Fibroblast of lung (primary cell): ENCODE data around the gene DBNL. TPM values are rescaled to one million over a fixed set of nuclear protein-coding genes. Genes with fewer than 3 reads are reported as not detected.
"Not testable (repeated sequence)": the region's sequence is repeated elsewhere in the genome, so short reads cannot be mapped to it uniquely, and the experiment has no call there.

ENCODE experiments used
- DNase-seq, 2 donors: peaks; one replicate each; pipeline versions ENCODE4 v3.0.0 to v3.0.0-alpha.2; 2010; ENCODE audit warnings: low read depth in 2 of 2
- H2AFZ ChIP-seq: 2 replicates; pipeline ENCODE4 v1.5.1; 2012; ENCODE audit warnings: low read length, control low read depth, inconsistent platforms
- H3K27ac ChIP-seq: 2 replicates; pipeline ENCODE4 v1.5.1; 2011; ENCODE audit warnings: low read length, control low read depth; ENCODE audit not compliant: insufficient read depth
- H3K27me3 ChIP-seq: 2 replicates; pipeline ENCODE4 v1.5.1; 2011; ENCODE audit warnings: mild to moderate bottlenecking, low read length; ENCODE audit not compliant: control insufficient read depth, insufficient read depth
- H3K36me3 ChIP-seq: 2 replicates; pipeline ENCODE4 v1.5.1; 2011; ENCODE audit warnings: low read length; ENCODE audit not compliant: control insufficient read depth, insufficient read depth
- H3K4me1 ChIP-seq: 2 replicates; pipeline ENCODE4 v1.5.1; 2011; ENCODE audit warnings: low read length; ENCODE audit not compliant: control insufficient read depth, insufficient read depth; ENCODE audit errors: extremely low read depth
- H3K4me2 ChIP-seq: 2 replicates; pipeline ENCODE4 v1.5.1; 2011; ENCODE audit warnings: low read length, control low read depth; ENCODE audit not compliant: insufficient read depth; ENCODE audit errors: extremely low read depth
- H3K4me3 ChIP-seq, 4 experiments: fragments of 200-600 bp in 1 of 4; sonication (generic) in 1 of 4; replicated peaks in 1 of 4; 2 replicates each; pipeline ENCODE4 v1.5.1; 2011 to 2016; ENCODE audit warnings: low read length in 4 of 4, low read depth in 3 of 4, mild to moderate bottlenecking in 3 of 4, control low read depth in 2 of 4, inconsistent platforms in 1 of 4, mixed read lengths in 1 of 4; ENCODE audit not compliant: insufficient read depth in 1 of 4; ENCODE audit errors: control extremely low read depth in 1 of 4
- H3K79me2 ChIP-seq: 2 replicates; pipeline ENCODE4 v1.5.1; 2012; ENCODE audit warnings: mild to moderate bottlenecking, low read length, inconsistent platforms; ENCODE audit not compliant: control insufficient read depth, insufficient read depth
- H3K9ac ChIP-seq: 2 replicates; pipeline ENCODE4 v1.5.1; 2011; ENCODE audit warnings: mild to moderate bottlenecking, low read length, control low read depth; ENCODE audit not compliant: insufficient read depth
- H3K9me3 ChIP-seq: 2 replicates; pipeline ENCODE4 v1.5.1; 2012; ENCODE audit warnings: low read depth, low read length; ENCODE audit not compliant: control insufficient read depth, insufficient read depth
- H4K20me1 ChIP-seq: 2 replicates; pipeline ENCODE4 v1.5.1; 2011; ENCODE audit warnings: low read length; ENCODE audit not compliant: control insufficient read depth, insufficient read depth; ENCODE audit errors: extremely low read depth
- polyA plus RNA-seq, 2 donors: library from polyadenylated mRNA; depleted of rRNA in 1 of 2; stranded (reverse) in 1 of 2; unstranded in 1 of 2; fragments of >200 nt; gene quantifications; 2 replicates each; pipeline ENCODE4 v1.2.1, GENCODE V29; 2011 to 2012; ENCODE audit warnings: missing spikeins in 1 of 2
- total RNA-seq: library from RNA; depleted of rRNA; stranded (reverse); fragments of >200 nt; gene quantifications from 2 replicates; pipeline ENCODE4 v1.2.1, GENCODE V29; 2014
- TF ChIP-seq, protein P1 (sequence below), 2 donors: IDR thresholded peaks in 1 of 2; conservative IDR thresholded peaks in 1 of 2; 1 replicate in 1 of 2; 2 replicates in 1 of 2; pipeline ENCODE4 v1.5.1; 2011 to 2012; ENCODE audit warnings: low read length in 2 of 2, control low read depth in 1 of 2, inconsistent platforms in 1 of 2, low read depth in 1 of 2, mild to moderate bottlenecking in 1 of 2

DBNL gene
- total and polyA plus RNA-seq, 2 donors (not counting 1 experiment from before 2014, with no cell fraction given) = 86.4 to 88.2 TPM

DNA sequence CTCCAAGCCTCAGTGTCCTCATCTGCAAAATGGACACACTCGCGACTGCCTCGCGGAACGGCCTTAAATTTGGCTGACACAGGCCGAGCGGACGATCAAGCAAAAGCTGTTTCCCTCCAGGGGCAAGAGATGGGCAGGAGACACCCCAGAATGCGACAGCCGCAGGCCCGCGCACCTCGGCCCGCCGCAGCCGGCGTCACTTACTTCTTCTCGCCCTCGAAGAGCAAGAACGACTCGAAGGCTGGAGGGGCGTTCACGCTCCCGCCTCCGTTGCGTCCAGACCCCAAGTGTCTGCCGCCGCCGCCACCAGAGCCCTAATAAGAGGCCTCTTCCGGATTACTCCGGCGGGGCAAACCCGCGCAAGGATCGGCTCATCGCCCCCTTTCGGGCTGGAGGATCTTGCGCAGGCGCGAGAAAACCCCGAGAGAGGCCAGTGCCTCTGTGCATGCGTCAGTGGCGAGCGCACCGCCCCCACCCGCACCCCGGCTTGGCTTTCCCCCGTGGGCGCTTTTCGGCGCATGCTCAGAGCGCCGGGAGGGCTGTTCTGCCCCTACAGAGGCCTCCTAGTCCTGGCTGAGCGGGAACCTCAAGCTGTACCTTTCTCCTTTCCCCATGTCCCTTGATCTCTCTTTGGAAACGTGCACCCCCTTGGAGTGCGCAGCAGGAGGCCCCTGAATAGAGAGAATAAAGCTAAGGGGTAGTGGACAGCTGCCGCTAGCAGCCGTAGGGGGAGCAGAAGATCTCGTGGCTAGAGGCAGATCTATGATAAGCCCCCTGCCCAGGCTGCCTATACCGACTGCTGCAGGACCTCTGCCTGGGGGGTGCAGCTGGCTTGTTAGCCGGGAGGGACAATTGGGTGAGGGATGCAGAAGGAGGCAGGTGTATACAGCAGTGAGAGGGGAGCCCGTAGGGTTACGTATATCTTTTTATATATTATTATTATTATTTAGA is 25.4 kb upstream of the DBNL start:
- not testable (repeated sequence) for H3K4me1 ChIP-seq, H3K27me3 ChIP-seq, H4K20me1 ChIP-seq, H3K36me3 ChIP-seq, H3K79me2 ChIP-seq, H3K9me3 ChIP-seq, H3K4me2 ChIP-seq
- peak overlapping the region; percentile 56 for H3K27ac ChIP-seq
- peak overlapping the region; percentile 72 for H3K9ac ChIP-seq
- TF ChIP-seq, protein P1, sequence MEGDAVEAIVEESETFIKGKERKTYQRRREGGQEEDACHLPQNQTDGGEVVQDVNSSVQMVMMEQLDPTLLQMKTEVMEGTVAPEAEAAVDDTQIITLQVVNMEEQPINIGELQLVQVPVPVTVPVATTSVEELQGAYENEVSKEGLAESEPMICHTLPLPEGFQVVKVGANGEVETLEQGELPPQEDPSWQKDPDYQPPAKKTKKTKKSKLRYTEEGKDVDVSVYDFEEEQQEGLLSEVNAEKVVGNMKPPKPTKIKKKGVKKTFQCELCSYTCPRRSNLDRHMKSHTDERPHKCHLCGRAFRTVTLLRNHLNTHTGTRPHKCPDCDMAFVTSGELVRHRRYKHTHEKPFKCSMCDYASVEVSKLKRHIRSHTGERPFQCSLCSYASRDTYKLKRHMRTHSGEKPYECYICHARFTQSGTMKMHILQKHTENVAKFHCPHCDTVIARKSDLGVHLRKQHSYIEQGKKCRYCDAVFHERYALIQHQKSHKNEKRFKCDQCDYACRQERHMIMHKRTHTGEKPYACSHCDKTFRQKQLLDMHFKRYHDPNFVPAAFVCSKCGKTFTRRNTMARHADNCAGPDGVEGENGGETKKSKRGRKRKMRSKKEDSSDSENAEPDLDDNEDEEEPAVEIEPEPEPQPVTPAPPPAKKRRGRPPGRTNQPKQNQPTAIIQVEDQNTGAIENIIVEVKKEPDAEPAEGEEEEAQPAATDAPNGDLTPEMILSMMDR (conservative IDR thresholded peaks at IDR 0.05 in 1 of 2, IDR thresholded peaks at IDR 0.05 in 1 of 2; ENCODE audit: low read depth in 1 of 2, low read length in 2 of 2) = peak; percentile 22 to 51
- peak; percentile 91 to 96 for DNase-seq
- H3K4me3 ChIP-seq = peak overlapping the region; percentile 62 to 84 (median 74)
- peak overlapping the region; percentile 34 for H2AFZ ChIP-seq

DNA sequence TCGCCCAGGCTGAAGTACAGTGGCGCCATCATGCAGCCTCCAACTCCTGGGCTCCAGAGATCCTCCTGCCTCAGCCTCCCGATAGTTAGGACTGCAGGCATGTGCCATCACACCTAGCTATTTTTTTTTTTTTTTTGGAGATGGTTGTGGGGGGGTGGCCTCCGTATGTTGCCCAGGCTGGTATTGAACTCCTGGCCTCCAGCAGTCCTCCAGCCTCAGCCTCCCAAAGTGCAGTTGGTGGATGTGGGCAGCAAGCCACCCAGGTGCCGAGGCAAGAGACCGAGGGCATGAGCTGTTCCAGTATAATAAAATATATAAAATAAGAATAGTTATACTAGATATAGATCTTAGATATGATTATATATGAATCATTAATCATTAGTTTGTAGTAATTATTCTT is 24.7 kb upstream of the DBNL start:
- not testable (repeated sequence) for H3K9me3 ChIP-seq, H4K20me1 ChIP-seq, H2AFZ ChIP-seq, H3K4me3 ChIP-seq, DNase-seq, H3K9ac ChIP-seq, H3K79me2 ChIP-seq, H3K27ac ChIP-seq, H3K4me2 ChIP-seq, H3K36me3 ChIP-seq, H3K4me1 ChIP-seq, H3K27me3 ChIP-seq

DNA sequence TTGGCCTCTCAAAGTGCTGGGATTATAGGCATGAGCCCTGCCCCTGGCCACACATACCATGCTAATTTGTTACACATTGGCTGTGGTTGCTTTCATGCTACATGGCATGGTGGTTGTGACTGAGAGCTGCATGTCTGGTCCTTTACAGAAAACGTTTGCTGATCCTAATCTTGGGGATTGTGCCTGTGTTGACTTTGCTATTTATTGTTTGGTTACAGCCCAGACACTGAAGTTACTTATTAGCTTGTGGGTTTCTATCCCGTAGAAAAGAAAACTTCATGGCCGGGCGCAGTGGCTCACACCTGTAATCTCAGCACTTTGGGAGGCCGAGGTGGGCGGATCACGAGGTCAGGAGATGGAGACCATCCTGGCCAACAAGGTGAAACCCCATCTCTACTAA is 22.4 kb upstream of the DBNL start:
- not testable (repeated sequence) for DNase-seq, H3K9ac ChIP-seq, H3K4me1 ChIP-seq, H4K20me1 ChIP-seq, H3K36me3 ChIP-seq, H3K4me2 ChIP-seq, H3K27me3 ChIP-seq, H3K27ac ChIP-seq, H3K9me3 ChIP-seq, H3K4me3 ChIP-seq, H3K79me2 ChIP-seq, H2AFZ ChIP-seq

DNA sequence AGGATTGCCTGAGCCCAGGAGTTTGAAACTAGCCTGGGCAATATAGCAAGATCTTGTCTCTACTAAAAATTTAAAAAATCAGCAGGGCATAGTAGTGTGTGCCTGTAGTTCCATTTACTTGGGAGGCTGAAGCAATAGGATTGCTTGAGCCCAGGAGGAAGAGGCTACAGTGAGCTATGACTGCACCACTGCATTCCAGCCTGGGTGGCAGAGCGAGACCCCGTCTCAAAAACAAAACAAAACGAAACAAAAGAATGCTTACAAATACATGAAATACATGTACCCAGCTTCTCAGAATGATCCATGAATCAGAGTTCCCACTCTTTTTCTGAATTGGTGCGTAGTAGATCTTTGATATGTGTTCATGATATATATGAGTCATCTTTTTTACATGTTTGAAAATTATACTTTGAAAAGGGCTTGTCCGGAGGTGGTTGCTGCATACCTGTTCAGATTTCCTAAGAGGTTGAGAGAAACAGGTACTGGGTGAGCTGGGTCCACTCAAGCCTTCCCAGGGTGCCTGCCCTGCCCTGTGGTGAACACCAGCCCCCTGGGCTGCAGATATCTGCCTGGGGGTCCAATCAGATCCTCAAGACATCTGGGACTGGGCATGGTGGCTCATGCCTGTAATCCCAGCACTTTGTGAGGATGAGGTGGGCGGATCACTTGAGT is 21.6 kb upstream of the DBNL start:
- not testable (repeated sequence) for H2AFZ ChIP-seq, H3K79me2 ChIP-seq, H4K20me1 ChIP-seq, H3K4me2 ChIP-seq, H3K9ac ChIP-seq, H3K27ac ChIP-seq, H3K4me1 ChIP-seq, H3K4me3 ChIP-seq, H3K36me3 ChIP-seq, DNase-seq, H3K27me3 ChIP-seq, H3K9me3 ChIP-seq

DNA sequence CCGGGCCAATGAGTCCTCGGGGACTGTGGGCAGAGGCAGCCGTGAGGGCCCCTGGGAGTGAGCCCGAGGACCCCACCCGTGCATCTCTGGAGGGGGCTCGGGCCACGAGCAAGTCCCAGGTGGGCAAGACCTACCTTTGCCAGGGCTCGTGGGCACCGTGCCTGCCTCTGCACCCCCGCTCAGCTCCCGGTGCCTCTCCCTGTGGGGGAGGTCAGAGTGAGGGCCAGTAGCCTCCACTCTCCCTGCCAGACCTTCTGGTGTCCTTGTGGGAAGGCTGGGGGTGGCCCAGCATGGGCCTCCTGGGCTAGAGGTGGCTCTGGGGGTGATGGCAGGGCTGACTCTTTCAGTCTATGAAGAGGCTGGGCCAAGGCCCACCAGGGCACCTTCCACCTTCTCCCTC is 15.1 kb upstream of the DBNL start:
- not testable (repeated sequence) for H3K9ac ChIP-seq, H3K4me2 ChIP-seq, H3K36me3 ChIP-seq, H3K79me2 ChIP-seq, DNase-seq, H3K9me3 ChIP-seq, H3K4me3 ChIP-seq, H2AFZ ChIP-seq, H3K4me1 ChIP-seq, H3K27me3 ChIP-seq, H4K20me1 ChIP-seq, H3K27ac ChIP-seq

DNA sequence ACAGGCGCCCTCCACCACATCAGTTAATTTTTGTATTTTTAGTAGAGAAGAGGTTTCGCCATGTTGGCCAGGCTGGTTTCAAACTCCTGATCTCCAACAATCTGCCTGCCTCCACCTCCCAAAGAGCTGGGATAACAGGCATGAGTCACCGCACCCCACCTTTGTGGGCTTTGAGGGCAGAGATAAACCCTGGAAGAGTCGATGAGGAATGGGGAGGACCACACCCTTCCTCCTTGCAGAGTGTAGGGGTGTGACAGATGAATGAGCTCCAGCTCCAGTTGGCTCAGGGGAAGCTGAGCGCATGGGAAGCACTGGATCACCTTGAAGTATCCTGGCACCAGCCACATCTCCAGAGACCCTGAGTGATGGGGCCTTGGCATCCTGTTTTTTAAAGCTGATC is 14.5 kb upstream of the DBNL start:
- not testable (repeated sequence) for H3K79me2 ChIP-seq, H3K27me3 ChIP-seq, H3K4me1 ChIP-seq, H3K9ac ChIP-seq, DNase-seq, H3K4me3 ChIP-seq, H3K9me3 ChIP-seq, H3K36me3 ChIP-seq, H3K27ac ChIP-seq, H2AFZ ChIP-seq, H3K4me2 ChIP-seq, H4K20me1 ChIP-seq
